PC-9 (cell line): ENCODE measurements around the gene KPNA4.

Experiments
- EZH2 ChIP-seq: fragments of 200-600 bp; sonication (generic); IDR thresholded peaks from 2 replicates; pipeline ENCODE4 v1.8.0; 2017; ENCODE audit warnings: antibody characterized with exemption, low read depth
- TF ChIP-seq, protein P1 (sequence below): fragments of 200-600 bp; sonication (generic); conservative IDR thresholded peaks from 2 replicates; pipeline ENCODE4 v1.6.1; 2017; ENCODE audit warnings: mixed run types, antibody characterized with exemption, mild to moderate bottlenecking, moderate library complexity

DNA sequence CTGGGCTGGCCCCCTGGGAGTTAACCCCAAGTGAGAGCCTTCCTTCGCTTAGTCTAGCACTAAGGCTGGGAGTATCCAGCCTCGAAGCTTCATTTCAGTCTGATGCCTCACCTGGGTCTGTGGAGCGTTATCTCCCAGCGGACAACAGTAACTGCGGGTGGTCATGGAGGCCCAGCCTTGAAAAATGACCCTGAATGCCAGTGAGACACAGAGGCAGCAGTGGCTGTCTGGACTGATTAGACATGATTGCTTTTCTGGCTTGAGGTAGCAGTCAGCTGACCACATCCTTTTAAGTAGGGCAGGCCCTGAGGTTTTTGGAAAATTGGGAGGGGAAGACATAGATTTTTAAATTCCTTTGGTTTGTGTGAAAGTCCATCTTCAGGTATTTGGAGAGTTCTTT lies 87.6 kb downstream of the KPNA4 start:
- TF ChIP-seq, protein P1, sequence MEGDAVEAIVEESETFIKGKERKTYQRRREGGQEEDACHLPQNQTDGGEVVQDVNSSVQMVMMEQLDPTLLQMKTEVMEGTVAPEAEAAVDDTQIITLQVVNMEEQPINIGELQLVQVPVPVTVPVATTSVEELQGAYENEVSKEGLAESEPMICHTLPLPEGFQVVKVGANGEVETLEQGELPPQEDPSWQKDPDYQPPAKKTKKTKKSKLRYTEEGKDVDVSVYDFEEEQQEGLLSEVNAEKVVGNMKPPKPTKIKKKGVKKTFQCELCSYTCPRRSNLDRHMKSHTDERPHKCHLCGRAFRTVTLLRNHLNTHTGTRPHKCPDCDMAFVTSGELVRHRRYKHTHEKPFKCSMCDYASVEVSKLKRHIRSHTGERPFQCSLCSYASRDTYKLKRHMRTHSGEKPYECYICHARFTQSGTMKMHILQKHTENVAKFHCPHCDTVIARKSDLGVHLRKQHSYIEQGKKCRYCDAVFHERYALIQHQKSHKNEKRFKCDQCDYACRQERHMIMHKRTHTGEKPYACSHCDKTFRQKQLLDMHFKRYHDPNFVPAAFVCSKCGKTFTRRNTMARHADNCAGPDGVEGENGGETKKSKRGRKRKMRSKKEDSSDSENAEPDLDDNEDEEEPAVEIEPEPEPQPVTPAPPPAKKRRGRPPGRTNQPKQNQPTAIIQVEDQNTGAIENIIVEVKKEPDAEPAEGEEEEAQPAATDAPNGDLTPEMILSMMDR: no peak
- no peak for TF ChIP-seq EZH2
